ENCODE results near the gene RASSF6.

Gene RASSF6

GRCh38 chr4:73585345-73585744 is 34.9 kb downstream of the RASSF6 start:
- Histone ChIP-seq H3K27ac (no peak overlapping the region), H3K4me1 (ENCODE audit: control insufficient read depth in 1 of 2, insufficient read depth in 1 of 2, low read depth in 1 of 2, low read length in 1 of 2) (no peaks in the 10 kb centered on the region), H3K4me3 (ENCODE audit: low read depth in 1 of 2, low read length in 1 of 2) (no peak overlapping the region), H3K27me3 (no peaks in the 10 kb centered on the region), H3K36me3 (no peaks in the 10 kb centered on the region), H3K9me3 (no peaks in the 10 kb centered on the region)
- no peak for TF ChIP-seq CTCF (IDR thresholded peaks at IDR 0.05)

- no peak overlapping the region for H3K4me3 ChIP-seq (ENCODE audit: low read depth in 1 of 2, low read length in 1 of 2)
- H3K27me3 ChIP-seq, result no peaks in the 10 kb centered on the region
- no peaks in the 10 kb centered on the region for H3K4me1 ChIP-seq (ENCODE audit: control insufficient read depth in 1 of 2, insufficient read depth in 1 of 2, low read depth in 1 of 2, low read length in 1 of 2)
- no peak for TF ChIP-seq CTCF (IDR thresholded peaks at IDR 0.05)
- H3K9me3 ChIP-seq, result no peaks in the 10 kb centered on the region
- H3K36me3 ChIP-seq, result no peaks in the 10 kb centered on the region
- no peak overlapping the region for H3K27ac ChIP-seq
These were observed 36.6 kb downstream of the RASSF6 start for GRCh38 chr4:73583666-73584065.

GRCh38 chr4:73577371-73577770 is 42.9 kb downstream of the RASSF6 start:
- Histone ChIP-seq H3K27ac (no peak overlapping the region), H3K4me3 (ENCODE audit: low read depth in 1 of 2, low read length in 1 of 2) (no peak overlapping the region), H3K27me3 (no peaks in the 10 kb centered on the region), H3K36me3 (no peaks in the 10 kb centered on the region), H3K9me3 (no peaks in the 10 kb centered on the region), H3K4me1 (ENCODE audit: control insufficient read depth in 1 of 2, insufficient read depth in 1 of 2, low read depth in 1 of 2, low read length in 1 of 2) (no peaks in the 10 kb centered on the region)
- TF ChIP-seq CTCF (IDR thresholded peaks at IDR 0.05), result no peak

- H3K27ac ChIP-seq, result no peak overlapping the region
- H3K4me1 ChIP-seq (ENCODE audit: control insufficient read depth in 1 of 2, insufficient read depth in 1 of 2, low read depth in 1 of 2, low read length in 1 of 2), result no peaks in the 10 kb centered on the region
- no peaks in the 10 kb centered on the region for H3K9me3 ChIP-seq
- no peaks in the 10 kb centered on the region for H3K36me3 ChIP-seq
- no peaks in the 10 kb centered on the region for H3K27me3 ChIP-seq
- H3K4me3 ChIP-seq (ENCODE audit: low read depth in 1 of 2, low read length in 1 of 2), result no peak overlapping the region
- TF ChIP-seq CTCF (IDR thresholded peaks at IDR 0.05), result no peak
These were observed 43.9 kb downstream of the RASSF6 start for GRCh38 chr4:73576381-73576780.

GRCh38 chr4:73575660-73576059 is 44.6 kb downstream of the RASSF6 start:
- Histone ChIP-seq H3K9me3 (no peaks in the 10 kb centered on the region), H3K27me3 (no peaks in the 10 kb centered on the region), H3K27ac (no peak overlapping the region), H3K4me3 (ENCODE audit: low read depth in 1 of 2, low read length in 1 of 2) (no peak overlapping the region), H3K4me1 (ENCODE audit: control insufficient read depth in 1 of 2, insufficient read depth in 1 of 2, low read depth in 1 of 2, low read length in 1 of 2) (no peaks in the 10 kb centered on the region), H3K36me3 (no peaks in the 10 kb centered on the region)
- TF ChIP-seq CTCF (IDR thresholded peaks at IDR 0.05), result no peak
